ENCODE results near the gene MYH9.
A peak's percentile ranks its signal among the peaks of the same experiment; 100 is the strongest.

Gene MYH9

DNA sequence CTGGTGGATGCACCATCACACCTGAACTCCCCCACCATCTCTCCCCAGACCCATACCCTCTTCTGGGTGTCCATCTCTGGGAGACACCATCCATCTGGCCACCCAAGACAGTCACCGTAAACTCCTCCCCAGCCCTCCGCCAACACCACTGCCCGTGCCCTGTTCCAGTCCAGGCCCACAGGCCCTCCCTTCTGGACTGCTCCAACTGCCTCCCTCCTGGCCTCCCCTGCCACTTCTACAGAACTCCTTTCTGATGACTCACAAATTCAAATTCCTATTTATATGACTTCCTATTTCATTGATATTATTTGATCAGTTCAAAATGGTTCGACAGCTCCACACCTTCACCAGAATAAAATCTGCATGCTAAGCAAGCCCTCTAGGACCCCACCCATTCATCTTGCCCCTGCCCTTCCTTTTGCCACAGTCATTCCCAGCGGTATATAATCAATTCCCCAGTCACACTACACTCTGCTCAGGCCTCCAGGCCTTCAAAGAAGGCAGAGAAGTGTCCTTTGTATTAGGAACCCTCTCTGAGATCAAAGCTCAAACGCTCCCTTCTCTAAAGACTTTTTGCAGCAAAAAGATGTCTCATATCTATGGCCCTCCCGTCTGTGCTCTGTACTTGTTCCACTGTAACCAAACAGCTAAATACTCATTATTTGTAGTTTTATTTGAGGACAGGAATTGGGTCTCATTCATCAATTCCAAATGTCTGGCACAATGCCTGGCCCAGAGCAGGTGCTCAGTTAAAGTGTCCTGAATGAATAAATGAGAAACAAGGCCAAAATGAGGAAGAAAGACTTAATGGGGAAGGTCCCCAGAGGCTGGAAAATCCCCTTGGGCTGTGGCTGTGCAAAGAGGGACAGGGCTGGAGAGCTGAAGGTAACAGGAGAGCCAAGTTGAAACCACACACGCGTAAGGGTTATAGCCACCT is 29.0 kb downstream of the MYH9 start:
- Mint-ChIP-seq H3K4me3 (peak overlapping the region; percentile 87), H3K36me3 (peaks cover 13% of the 10 kb centered on the region), H3K27me3 (no peaks in the 10 kb centered on the region), H3K4me1 (ENCODE audit: low read depth) (peaks cover 97% of the 10 kb centered on the region), H3K27ac (peak overlapping the region; percentile 94), H3K9me3 (ENCODE audit: low read depth) (no peaks in the 10 kb centered on the region)

- H3K27ac Mint-ChIP-seq = peak overlapping the region; percentile 94
- peaks cover 13% of the 10 kb centered on the region for H3K36me3 Mint-ChIP-seq
- H3K9me3 Mint-ChIP-seq (ENCODE audit: low read depth) = no peaks in the 10 kb centered on the region
- peak overlapping the region; percentile 86 for H3K4me3 Mint-ChIP-seq
- peaks cover 97% of the 10 kb centered on the region for H3K4me1 Mint-ChIP-seq (ENCODE audit: low read depth)
- H3K27me3 Mint-ChIP-seq = no peaks in the 10 kb centered on the region
Measured at GRCh38 chr22:36356708-36357624, 30.8 kb downstream of the MYH9 start.

- Mint-ChIP-seq H3K27me3 (no peaks in the 10 kb centered on the region), H3K36me3 (peaks cover 13% of the 10 kb centered on the region), H3K4me3 (peak overlapping the region; percentile 82), H3K4me1 (ENCODE audit: low read depth) (peaks cover 97% of the 10 kb centered on the region), H3K27ac (peak overlapping the region; percentile 94), H3K9me3 (ENCODE audit: low read depth) (no peaks in the 10 kb centered on the region)
Measured at GRCh38 chr22:36355894-36356293, 31.9 kb downstream of the MYH9 start.

- peaks cover 13% of the 10 kb centered on the region for H3K36me3 Mint-ChIP-seq
- H3K9me3 Mint-ChIP-seq (ENCODE audit: low read depth) = no peaks in the 10 kb centered on the region
- no peaks in the 10 kb centered on the region for H3K27me3 Mint-ChIP-seq
- H3K4me3 Mint-ChIP-seq = peak overlapping the region; percentile 82
- H3K4me1 Mint-ChIP-seq (ENCODE audit: low read depth) = peaks cover 97% of the 10 kb centered on the region
- H3K27ac Mint-ChIP-seq = peak overlapping the region; percentile 94
Measured at GRCh38 chr22:36355362-36355761, 32.4 kb downstream of the MYH9 start.

- Mint-ChIP-seq H3K27me3 (no peaks in the 10 kb centered on the region), H3K9me3 (ENCODE audit: low read depth) (no peaks in the 10 kb centered on the region), H3K4me1 (ENCODE audit: low read depth) (peaks cover 93% of the 10 kb centered on the region), H3K27ac (peak overlapping the region; percentile 94), H3K36me3 (peaks cover 11% of the 10 kb centered on the region), H3K4me3 (peak overlapping the region; percentile 80)
Measured at GRCh38 chr22:36352803-36353507, 34.8 kb downstream of the MYH9 start.

DNA sequence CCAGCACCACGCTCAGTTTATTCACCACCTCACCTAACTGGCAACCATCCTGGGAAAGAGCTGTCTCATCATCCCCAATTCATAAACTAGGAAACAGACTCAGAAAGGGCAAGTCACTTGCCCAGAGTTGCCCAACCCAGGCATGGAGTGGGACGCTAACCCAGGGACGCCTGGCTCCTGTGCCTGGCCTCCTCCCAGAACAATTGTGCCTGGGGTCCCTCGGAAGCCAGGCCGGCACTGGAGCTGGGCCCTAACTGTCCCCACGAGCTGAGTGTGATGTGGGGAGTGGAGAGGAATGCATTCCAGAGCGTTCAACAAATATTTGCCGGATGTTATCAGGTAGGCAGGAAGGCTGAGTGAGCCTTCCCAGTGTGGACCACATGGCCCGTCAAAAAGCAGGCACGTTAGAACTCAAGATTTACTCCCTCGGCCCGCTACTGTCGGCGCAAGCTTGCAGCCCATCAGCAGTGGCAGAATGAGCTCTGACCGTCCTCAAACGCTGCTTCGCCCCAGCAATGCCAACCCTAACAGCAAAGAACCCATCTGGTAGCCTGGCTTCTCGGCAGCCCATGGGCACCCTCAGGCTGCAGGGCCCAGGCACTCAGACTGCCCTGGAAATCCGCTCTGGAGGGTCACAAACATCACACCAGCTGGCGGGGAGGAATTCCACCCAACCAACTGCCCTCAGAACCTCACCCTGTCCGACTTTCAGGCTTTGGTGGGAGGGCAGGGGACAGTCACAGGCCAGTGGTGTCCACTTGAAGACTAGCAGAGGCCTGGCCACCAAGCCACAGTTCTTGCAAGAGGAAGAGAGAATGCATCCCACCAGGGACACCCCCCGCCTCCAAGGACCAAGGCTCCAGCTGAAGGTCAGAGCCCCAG is 35.6 kb downstream of the MYH9 start:
- H3K4me1 Mint-ChIP-seq (ENCODE audit: low read depth) = peaks cover 91% of the 10 kb centered on the region

GRCh38 chr22:36350751-36351594 is 36.8 kb downstream of the MYH9 start:
- H3K36me3 Mint-ChIP-seq = peaks cover 8% of the 10 kb centered on the region
- H3K4me3 Mint-ChIP-seq = peak overlapping the region; percentile 80
- peak overlapping the region; percentile 94 for H3K27ac Mint-ChIP-seq
- H3K4me1 Mint-ChIP-seq (ENCODE audit: low read depth) = peaks cover 90% of the 10 kb centered on the region
- H3K9me3 Mint-ChIP-seq (ENCODE audit: low read depth) = no peaks in the 10 kb centered on the region
- no peaks in the 10 kb centered on the region for H3K27me3 Mint-ChIP-seq

More for the DNA sequence above, 35.6 kb downstream of the MYH9 start:
- peaks cover 11% of the 10 kb centered on the region for H3K36me3 Mint-ChIP-seq
- H3K9me3 Mint-ChIP-seq (ENCODE audit: low read depth) = no peaks in the 10 kb centered on the region
- H3K27ac Mint-ChIP-seq = peak overlapping the region; percentile 94
- H3K4me3 Mint-ChIP-seq = peak overlapping the region; percentile 80
- H3K27me3 Mint-ChIP-seq = no peaks in the 10 kb centered on the region

- Mint-ChIP-seq H3K27me3 (no peaks in the 10 kb centered on the region), H3K4me3 (peak overlapping the region; percentile 38), H3K27ac (peak overlapping the region; percentile 94), H3K9me3 (ENCODE audit: low read depth) (no peaks in the 10 kb centered on the region), H3K36me3 (peaks cover 4% of the 10 kb centered on the region), H3K4me1 (ENCODE audit: low read depth) (peaks cover 88% of the 10 kb centered on the region)
Measured at GRCh38 chr22:36349726-36350125, 38.0 kb downstream of the MYH9 start.

GRCh38 chr22:36348760-36349159 is 39.0 kb downstream of the MYH9 start:
- H3K9me3 Mint-ChIP-seq (ENCODE audit: low read depth) = no peaks in the 10 kb centered on the region
- H3K27ac Mint-ChIP-seq = peak overlapping the region; percentile 94
- peak overlapping the region; percentile 59 for H3K4me3 Mint-ChIP-seq
- peaks cover 8% of the 10 kb centered on the region for H3K36me3 Mint-ChIP-seq
- no peaks in the 10 kb centered on the region for H3K27me3 Mint-ChIP-seq
- H3K4me1 Mint-ChIP-seq (ENCODE audit: low read depth) = peaks cover 88% of the 10 kb centered on the region

- Mint-ChIP-seq H3K27me3 (no peaks in the 10 kb centered on the region), H3K4me1 (ENCODE audit: low read depth) (peaks cover 81% of the 10 kb centered on the region), H3K27ac (peak overlapping the region; percentile 64), H3K9me3 (ENCODE audit: low read depth) (no peaks in the 10 kb centered on the region), H3K4me3 (no peak overlapping the region), H3K36me3 (peaks cover 11% of the 10 kb centered on the region)
Measured at GRCh38 chr22:36347094-36347493, 40.7 kb downstream of the MYH9 start.

GRCh38 chr22:36344106-36344827 is 43.5 kb downstream of the MYH9 start:
- peak overlapping the region; percentile 97 for H3K27ac Mint-ChIP-seq
- peaks cover 25% of the 10 kb centered on the region for H3K36me3 Mint-ChIP-seq

GRCh38 chr22:36343720-36344105 is 44.1 kb downstream of the MYH9 start:
- Mint-ChIP-seq H3K36me3 (peaks cover 25% of the 10 kb centered on the region), H3K4me3 (peak overlapping the region; percentile 88), H3K27me3 (no peaks in the 10 kb centered on the region), H3K9me3 (ENCODE audit: low read depth) (no peaks in the 10 kb centered on the region), H3K4me1 (ENCODE audit: low read depth) (peaks cover 79% of the 10 kb centered on the region), H3K27ac (peak overlapping the region; percentile 97)

More at GRCh38 chr22:36344106-36344827, 43.5 kb downstream of the MYH9 start:
- peak overlapping the region; percentile 88 for H3K4me3 Mint-ChIP-seq
- H3K27me3 Mint-ChIP-seq = no peaks in the 10 kb centered on the region
- H3K9me3 Mint-ChIP-seq (ENCODE audit: low read depth) = no peaks in the 10 kb centered on the region
- peaks cover 79% of the 10 kb centered on the region for H3K4me1 Mint-ChIP-seq (ENCODE audit: low read depth)

Measured in activated naive CD8-positive, alpha-beta T cell (primary cell).